ENCODE data around the gene SLC7A6. TPM values are rescaled to one million over a fixed set of nuclear protein-coding genes. Genes with fewer than 3 reads are reported as not detected.

The SLC7A6 gene
- total RNA-seq, 2 donors from 2014 or later: 12.8 to 30.5 TPM

DNA sequence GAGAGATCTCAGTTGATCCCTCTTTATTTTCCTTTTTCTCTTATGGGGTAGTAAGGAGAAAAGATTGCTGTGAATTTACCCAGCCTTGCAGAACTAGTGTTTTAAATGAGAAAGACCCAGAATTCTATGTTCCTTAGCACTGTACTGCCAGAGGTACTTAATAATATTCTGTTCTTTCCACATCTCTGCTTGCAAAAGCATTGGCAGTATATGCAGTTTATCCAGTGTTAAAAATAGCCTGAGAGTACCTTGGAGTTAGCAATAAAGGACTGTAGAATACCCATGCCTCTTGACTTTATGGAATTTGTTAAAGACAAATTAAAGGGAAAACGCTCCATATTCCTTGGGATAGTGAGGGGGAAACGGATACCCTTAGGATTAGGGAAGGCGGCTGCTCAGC, 11.9 kb downstream of the SLC7A6 start:
- 44% methylated on average over 3 of the region's 3 CpGs for WGBS

GRCh38 chr16:68279726-68280558, 15.6 kb downstream of the SLC7A6 start:
- no peaks in the 10 kb centered on the region for H3K4me1 ChIP-seq (replicated peaks)
- DNase-seq (ENCODE audit: low spot score): no peak
- no peaks in the 10 kb centered on the region for H3K9me3 ChIP-seq
- TF ChIP-seq, protein P1, sequence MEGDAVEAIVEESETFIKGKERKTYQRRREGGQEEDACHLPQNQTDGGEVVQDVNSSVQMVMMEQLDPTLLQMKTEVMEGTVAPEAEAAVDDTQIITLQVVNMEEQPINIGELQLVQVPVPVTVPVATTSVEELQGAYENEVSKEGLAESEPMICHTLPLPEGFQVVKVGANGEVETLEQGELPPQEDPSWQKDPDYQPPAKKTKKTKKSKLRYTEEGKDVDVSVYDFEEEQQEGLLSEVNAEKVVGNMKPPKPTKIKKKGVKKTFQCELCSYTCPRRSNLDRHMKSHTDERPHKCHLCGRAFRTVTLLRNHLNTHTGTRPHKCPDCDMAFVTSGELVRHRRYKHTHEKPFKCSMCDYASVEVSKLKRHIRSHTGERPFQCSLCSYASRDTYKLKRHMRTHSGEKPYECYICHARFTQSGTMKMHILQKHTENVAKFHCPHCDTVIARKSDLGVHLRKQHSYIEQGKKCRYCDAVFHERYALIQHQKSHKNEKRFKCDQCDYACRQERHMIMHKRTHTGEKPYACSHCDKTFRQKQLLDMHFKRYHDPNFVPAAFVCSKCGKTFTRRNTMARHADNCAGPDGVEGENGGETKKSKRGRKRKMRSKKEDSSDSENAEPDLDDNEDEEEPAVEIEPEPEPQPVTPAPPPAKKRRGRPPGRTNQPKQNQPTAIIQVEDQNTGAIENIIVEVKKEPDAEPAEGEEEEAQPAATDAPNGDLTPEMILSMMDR (IDR thresholded peaks at IDR 0.05): no peak
- TF ChIP-seq POLR2A (IDR thresholded peaks at IDR 0.05) (no peak), POLR2AphosphoS5 (IDR thresholded peaks at IDR 0.05) (no peak)
- no peak overlapping the region for H3K4me3 ChIP-seq
- no peaks in the 10 kb centered on the region for H3K36me3 ChIP-seq
- H3K27me3 ChIP-seq (replicated peaks; ENCODE audit: insufficient read depth): no peaks in the 10 kb centered on the region
- WGBS: 81% methylated on average over 13 of the region's 13 CpGs
- no peak overlapping the region for H3K27ac ChIP-seq
- intact Hi-C loops (cut with DNase I): no loop called here

More for the DNA sequence above, 11.9 kb downstream of the SLC7A6 start:
- Histone ChIP-seq H3K4me3 (no peak overlapping the region), H3K36me3 (no peaks in the 10 kb centered on the region), H3K9me3 (no peaks in the 10 kb centered on the region), H3K27me3 (replicated peaks; ENCODE audit: insufficient read depth) (no peaks in the 10 kb centered on the region), H3K27ac (peak overlapping the region; percentile 68 to 75), H3K4me1 (replicated peaks) (peaks cover 2% of the 10 kb centered on the region)
- intact Hi-C loops (cut with DNase I): no loop called here
- TF ChIP-seq, protein P1 (IDR thresholded peaks at IDR 0.05): no peak
- TF ChIP-seq POLR2AphosphoS5 (IDR thresholded peaks at IDR 0.05): peak; percentile 65
- DNase-seq (ENCODE audit: low spot score): no peak

GRCh38 chr16:68281368-68282063, 17.2 kb downstream of the SLC7A6 start:
- Histone ChIP-seq H3K27me3 (replicated peaks; ENCODE audit: insufficient read depth) (no peaks in the 10 kb centered on the region), H3K4me1 (replicated peaks) (no peaks in the 10 kb centered on the region), H3K9me3 (no peaks in the 10 kb centered on the region), H3K36me3 (no peaks in the 10 kb centered on the region), H3K27ac (no peak overlapping the region), H3K4me3 (no peak overlapping the region)
- TF ChIP-seq, protein P1 (IDR thresholded peaks at IDR 0.05): no peak
- TF ChIP-seq POLR2AphosphoS5 (IDR thresholded peaks at IDR 0.05): no peak
- TF ChIP-seq POLR2A (IDR thresholded peaks at IDR 0.05): no peak
- intact Hi-C loops (cut with DNase I): no loop called here
- no peak for DNase-seq (ENCODE audit: low spot score)
- WGBS: 86% methylated on average over 4 of the region's 4 CpGs

- 79% methylated on average over 4 of the region's 4 CpGs for WGBS
- Histone ChIP-seq H3K27ac (no peak overlapping the region), H3K9me3 (no peaks in the 10 kb centered on the region), H3K4me3 (no peak overlapping the region), H3K36me3 (no peaks in the 10 kb centered on the region), H3K27me3 (replicated peaks; ENCODE audit: insufficient read depth) (no peaks in the 10 kb centered on the region), H3K4me1 (replicated peaks) (no peaks in the 10 kb centered on the region)
- TF ChIP-seq, protein P1 (IDR thresholded peaks at IDR 0.05): no peak
- TF ChIP-seq POLR2AphosphoS5 (IDR thresholded peaks at IDR 0.05) (no peak), POLR2A (IDR thresholded peaks at IDR 0.05) (no peak)
- intact Hi-C loops (cut with DNase I): no loop called here
- no peak for DNase-seq (ENCODE audit: low spot score)
These were observed 17.7 kb downstream of the SLC7A6 start for GRCh38 chr16:68282064-68282452.

All from prostate gland (tissue), 2 donors.